GM12878 (cell line): ENCODE data around the gene BCAR3. TPM values are rescaled to one million over a fixed set of nuclear protein-coding genes. Genes with fewer than 3 reads are reported as not detected.

Experiments used
- ATAC-seq: fragments of 200-7000 bp; cut with Tn5 transposase; 3 replicates; pipeline ENCODE4 v1.9.1; 2020; ENCODE audit warnings: mild to moderate bottlenecking, moderate library complexity
- BruUV-seq: library from RNA; stranded (reverse); fragments of 400-500 nt; replicated peaks from 2 replicates; lab custom pipeline; 2021; lab: Mats Ljungman, UMichigan
- CTCF ChIA-PET: fragments of 300-600 bp; sonication (Branson Sonifier 250); formaldehyde crosslinking; extraction: SDS; loops from one replicate; lab custom pipeline; 2021; ENCODE audit warnings: inconsistent platforms; lab: Yijun Ruan, JAX
- POLR2A ChIA-PET: fragments of 350-600 bp; formaldehyde crosslinking; extraction: SDS; loops from one replicate; lab custom pipeline; 2021; ENCODE audit warnings: inconsistent platforms; lab: Charles Lee
- RAD21 ChIA-PET: fragments of 300-600 bp; sonication (Branson Sonifier 250); formaldehyde crosslinking; loops from one replicate; lab custom pipeline; 2023; ENCODE audit warnings: antibody characterized with exemption; ENCODE audit not compliant: unreplicated experiment; lab: Charles Lee
- SMC1A ChIA-PET: fragments of 300-600 bp; sonication (Branson Sonifier 250); formaldehyde crosslinking; loops from one replicate; lab custom pipeline; 2023; ENCODE audit not compliant: unreplicated experiment, uncharacterized antibody; lab: Charles Lee
- DNase-seq: peaks from one replicate; pipeline ENCODE4 v3.0.0-alpha.2; 2011; ENCODE audit warnings: low read depth, low spot score
- FAIRE-seq: peaks from 3 replicates; lab custom pipeline; 2011; peaks lifted over from hg19 to GRCh38; lab: Jason Lieb, UNC
- H2AFZ ChIP-seq: 2 replicates; pipeline ENCODE4 v1.6.0; 2011; ENCODE audit warnings: low read depth, low read length, control low read depth; ENCODE audit not compliant: control insufficient read depth
- H3K27ac ChIP-seq: 2 replicates; pipeline ENCODE4 v1.5.1; 2011; ENCODE audit warnings: control low read depth; ENCODE audit not compliant: control insufficient read depth, insufficient read depth
- H3K27me3 ChIP-seq, 2 experiments: replicated peaks in 1 of 2; 2 replicates each; pipeline versions ENCODE4 v1.6.0 to v1.6.1; 2011; ENCODE audit warnings: low read length in 1 of 2; ENCODE audit not compliant: control insufficient read depth in 2 of 2, insufficient read depth in 2 of 2
- H3K36me3 ChIP-seq, 2 experiments: 2 replicates each; pipeline ENCODE4 v1.5.1; 2011; ENCODE audit warnings: low read length in 1 of 2; ENCODE audit not compliant: control insufficient read depth in 2 of 2, insufficient read depth in 2 of 2
- H3K4me1 ChIP-seq: 2 replicates; pipeline ENCODE4 v1.6.1; 2011; ENCODE audit warnings: mild to moderate bottlenecking, low read length, moderate library complexity, mixed read lengths; ENCODE audit not compliant: control insufficient read depth, insufficient read depth
- H3K4me2 ChIP-seq: 2 replicates; pipeline ENCODE4 v1.6.0; 2011; ENCODE audit warnings: control low read depth; ENCODE audit not compliant: control insufficient read depth, insufficient read depth
- H3K4me3 ChIP-seq: fragments of 200-600 bp; sonication (generic); 2 replicates; pipeline ENCODE4 v1.5.1; 2016
- H3K79me2 ChIP-seq: 2 replicates; pipeline ENCODE4 v1.6.0; 2011; ENCODE audit warnings: low read length; ENCODE audit not compliant: control insufficient read depth, insufficient read depth
- H3K9ac ChIP-seq: 2 replicates; pipeline ENCODE4 v1.8.0; 2011; ENCODE audit warnings: low read length, control low read depth, mixed read lengths; ENCODE audit not compliant: control insufficient read depth, insufficient read depth
- H3K9me3 ChIP-seq: replicated peaks from 3 replicates; pipeline ENCODE4 v1.5.1; 2011; ENCODE audit warnings: mild to moderate bottlenecking, low read length; ENCODE audit not compliant: control insufficient read depth, insufficient read depth
- H4K20me1 ChIP-seq: 2 replicates; pipeline ENCODE4 v1.6.0; 2011; ENCODE audit not compliant: control insufficient read depth, insufficient read depth
- BACH1 ChIP-seq: fragments of 450-650 bp; IDR thresholded peaks from 2 replicates; pipeline ENCODE4 v1.6.1; 2017; ENCODE audit warnings: mild to moderate bottlenecking, borderline replicate concordance
- BHLHE40 ChIP-seq, 2 experiments: fragments of 450-650 bp in 1 of 2; IDR thresholded peaks; 2 replicates each; pipeline ENCODE4 v1.6.1; 2011 to 2017; ENCODE audit warnings: low read depth in 2 of 2, borderline replicate concordance in 1 of 2, improper control_type of control experiment in 1 of 2, low read length in 1 of 2, mild to moderate bottlenecking in 1 of 2
- CBX5 ChIP-seq: sonication (generic); IDR thresholded peaks from 2 replicates; pipeline ENCODE4 v1.6.1; 2016; ENCODE audit warnings: low read depth, moderate library complexity, mild to moderate bottlenecking, inconsistent platforms
- CHD4 ChIP-seq: fragments of 200-600 bp; sonication (generic); IDR thresholded peaks from 2 replicates; pipeline ENCODE4 v1.6.1; 2016; ENCODE audit warnings: mild to moderate bottlenecking
- JUNB ChIP-seq: IDR thresholded peaks from 2 replicates; pipeline ENCODE4 v1.6.1; 2016; ENCODE audit warnings: antibody characterized with exemption, mild to moderate bottlenecking
- SKIL ChIP-seq: fragments of 450-650 bp; IDR thresholded peaks from 2 replicates; pipeline ENCODE4 v1.6.1; 2017; ENCODE audit warnings: mild to moderate bottlenecking, low read depth, inconsistent platforms; ENCODE audit not compliant: poor library complexity, severe bottlenecking
- TAF1 ChIP-seq: IDR thresholded peaks from 2 replicates; pipeline ENCODE4 v1.6.1; 2011; ENCODE audit warnings: mild to moderate bottlenecking, low read depth, low read length, borderline replicate concordance
- TARDBP ChIP-seq: IDR thresholded peaks from 2 replicates; pipeline ENCODE4 v1.6.1; 2016; ENCODE audit warnings: borderline replicate concordance
- ZNF207 ChIP-seq: fragments of 450-650 bp; IDR thresholded peaks from 2 replicates; pipeline ENCODE4 v1.6.1; 2014; ENCODE audit warnings: antibody characterized with exemption, mild to moderate bottlenecking, borderline replicate concordance
- WGBS: methylation state at CpG from one replicate; pipeline ENCODE4 v1.1.6; 2016; ENCODE audit warnings: low lambda C conversion rate; ENCODE audit not compliant: insufficient replicate concordance, insufficient coverage; ENCODE audit errors: missing lambda C conversion rate; 5-methylcytosine and 5-hydroxymethylcytosine counted together
- in situ Hi-C: fragments of 300-500 bp; cut with MboI; formaldehyde crosslinking; loops from 9 replicates; pipeline ENCODE4 v1.14.3; 2018; ENCODE audit warnings: mixed read lengths
- intact Hi-C: fragments of 100-400 bp; cut with micrococcal nuclease; formaldehyde crosslinking; loops from one replicate; pipeline ENCODE4 v1.14.2; 2022; ENCODE audit not compliant: unreplicated experiment
- polyA plus RNA-seq, 11 experiments: library from polyadenylated mRNA; depleted of rRNA in 4 of 11; unstranded in 6 of 11; stranded (reverse) in 5 of 11; fragments of >200 nt; fragmentation: Nextera tagmentation in 4 of 11; fragmentation: Illumina TruSeq in 1 of 11; extraction: Ambion mirVana in 4 of 11; extraction: Trizol in 1 of 11; gene quantifications; 1 replicate in 1 of 11; 2 replicates in 10 of 11; pipeline versions ENCODE4 v1.2.1 to v1.2.3, GENCODE V29; 2011 to 2016; ENCODE audit warnings: inconsistent platforms in 2 of 11, missing spikeins in 2 of 11, low read depth in 1 of 11
- total RNA-seq, 4 experiments: library from RNA; depleted of rRNA in 3 of 4; stranded (reverse); fragments of >200 nt in 3 of 4; fragmentation: Illumina TruSeq in 1 of 4; extraction: Trizol in 1 of 4; gene quantifications; 2 replicates each; pipeline versions ENCODE4 v1.2.1 to v1.2.3, GENCODE V29; 2013 to 2021
- TF ChIP-seq, protein P1 (sequence below): fragments of 450-650 bp; IDR thresholded peaks from 2 replicates; pipeline ENCODE4 v1.6.1; 2016; ENCODE audit warnings: mild to moderate bottlenecking
- TF ChIP-seq, protein P2 (sequence below): IDR thresholded peaks from 2 replicates; pipeline ENCODE4 v1.6.1; 2012; ENCODE audit warnings: low read depth, low read length, improper control_type of control experiment

The BCAR3 gene
- total and polyA plus RNA-seq, 10 of the 15 experiments (the other 5 are each of a cell fraction or from before 2014, with no cell fraction given) = 1.3 to 6.6 (median 1.8) TPM

DNA sequence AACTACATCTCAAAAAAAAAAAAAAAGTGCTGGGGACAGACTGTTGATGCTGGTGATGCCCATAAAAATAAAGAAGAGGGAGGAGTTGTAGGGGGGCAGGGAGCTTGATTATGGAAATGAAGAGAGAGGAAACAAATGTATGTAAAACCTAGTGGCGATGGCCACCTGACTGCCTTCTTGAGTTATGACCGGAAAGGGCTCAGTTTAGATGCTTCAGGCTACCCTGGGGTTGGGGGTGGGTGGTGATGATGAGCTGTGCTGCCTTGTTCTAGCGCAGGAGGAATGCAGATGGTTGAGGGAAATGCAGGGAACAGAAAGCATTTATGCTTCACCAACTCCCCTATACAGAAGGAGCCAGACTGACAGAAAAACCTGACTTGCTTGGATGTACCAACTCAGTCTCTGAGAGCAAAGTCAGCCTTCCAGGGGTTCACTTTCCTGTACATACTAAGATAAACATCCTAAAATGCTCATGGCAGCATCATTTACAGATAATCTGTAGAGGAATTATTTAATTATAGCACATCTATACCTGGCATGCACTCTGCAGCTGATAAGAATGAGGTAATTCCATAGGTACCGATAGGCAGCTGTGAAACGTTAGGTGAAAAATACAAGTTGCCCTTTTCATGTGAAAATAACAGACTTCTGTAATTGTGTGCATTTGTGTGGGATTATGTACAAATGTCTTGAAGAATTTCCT, 8.0 kb upstream of the BCAR3 start:
- H3K79me2 ChIP-seq = no peaks in the 10 kb centered on the region
- no peak for FAIRE-seq
- TF ChIP-seq BHLHE40 (IDR thresholded peaks at IDR 0.05; ENCODE audit: borderline replicate concordance in 1 of 2, low read depth in 2 of 2, low read length in 1 of 2) = no peak
- TF ChIP-seq JUNB = no peak
- TF ChIP-seq TARDBP = no peak
- TF ChIP-seq, all 136 proteins: peak for 0
- POLR2A ChIA-PET = interaction anchor here (0.7 to 5.4 kb wide), 2 partner anchors 15 to 17 kb away, joined by 3 to 38 read pairs; no protein-coding TSS in a partner anchor
- H4K20me1 ChIP-seq = no peaks in the 10 kb centered on the region
- no peaks in the 10 kb centered on the region for H3K27me3 ChIP-seq
- in situ Hi-C loops (no loop called here), intact Hi-C loops (no loop called here)
- H3K36me3 ChIP-seq = no peaks in the 10 kb centered on the region
- BruUV-seq = no TSS peak
- DNase-seq (no peak), ATAC-seq (no peak)
- SMC1A ChIA-PET = interaction anchor here (0.6 to 7.1 kb wide), 9 partner anchors 16 to 124 kb away, joined by 3 to 104 read pairs (median 5); no protein-coding TSS in a partner anchor
- H3K4me3 ChIP-seq = no peak overlapping the region
- RAD21 ChIA-PET = interaction anchor here (6.6 kb wide), 1 partner anchor 16 kb away, joined by 69 read pairs; no protein-coding TSS in a partner anchor
- H3K9me3 ChIP-seq = no peaks in the 10 kb centered on the region
- CTCF ChIA-PET = interaction anchor here (3.9 kb wide), 1 partner anchor 14 kb away, joined by 19 read pairs; no protein-coding TSS in a partner anchor
- peaks cover 39% of the 10 kb centered on the region for H3K4me1 ChIP-seq
- no peak overlapping the region for H3K4me2 ChIP-seq
- no peak overlapping the region for H2AFZ ChIP-seq
- no peak overlapping the region for H3K9ac ChIP-seq
- no peak overlapping the region for H3K27ac ChIP-seq
- 44% methylated on average over 5 of the region's 5 CpGs for WGBS

DNA sequence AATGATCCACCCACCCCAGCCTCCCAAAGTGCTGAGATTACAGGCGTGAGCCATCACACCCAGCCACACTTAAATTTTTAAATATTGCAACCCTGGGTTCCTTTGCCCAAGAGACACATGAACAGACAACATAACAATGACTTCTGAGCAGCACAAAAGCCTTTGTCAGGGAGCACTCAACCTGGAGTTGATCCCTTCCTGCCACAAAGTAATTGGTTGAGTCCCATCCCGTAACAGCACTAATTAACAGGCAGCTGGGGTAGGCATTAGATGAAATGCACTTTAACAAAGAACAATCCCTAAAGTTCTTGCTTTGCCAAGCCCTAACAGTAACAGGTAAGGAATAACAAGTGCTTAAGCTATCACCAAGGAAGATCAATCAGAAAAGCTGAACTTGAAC, 5.9 kb upstream of the BCAR3 start:
- Histone ChIP-seq H4K20me1 (no peaks in the 10 kb centered on the region), H3K4me1 (peaks cover 20% of the 10 kb centered on the region), H3K4me2 (no peak overlapping the region), H3K27me3 (no peaks in the 10 kb centered on the region), H3K27ac (no peak overlapping the region), H3K4me3 (no peak overlapping the region), H3K9me3 (no peaks in the 10 kb centered on the region), H3K79me2 (no peaks in the 10 kb centered on the region), H3K9ac (no peak overlapping the region), H3K36me3 (no peaks in the 10 kb centered on the region), H2AFZ (no peak overlapping the region)
- DNase-seq = no peak
- 87% methylated on average over 2 of the region's 2 CpGs for WGBS
- in situ Hi-C loops = no loop called here
- SMC1A ChIA-PET = interaction anchor here (1.0 to 7.1 kb wide), 11 partner anchors 9 to 62 kb away, joined by 3 to 104 read pairs (median 7); no protein-coding TSS in a partner anchor
- RAD21 ChIA-PET = interaction anchor here (1.1 to 6.6 kb wide), 4 partner anchors 16 to 58 kb away, joined by 3 to 69 read pairs (median 6); no protein-coding TSS in a partner anchor
- intact Hi-C loops = no loop called here
- POLR2A ChIA-PET = interaction anchor here (0.6 to 1.4 kb wide), 2 partner anchors 15 to 127 kb away, joined by 3 to 5 read pairs; no protein-coding TSS in a partner anchor
- no peak for ATAC-seq
- BruUV-seq = no TSS peak
- FAIRE-seq = no peak
- CTCF ChIA-PET = interaction anchor here (0.7 to 3.9 kb wide), 8 partner anchors 9 to 57 kb away, joined by 3 to 19 read pairs (median 3); no protein-coding TSS in a partner anchor
- TF ChIP-seq CHD4 (no peak), TAF1 (no peak), BACH1 (no peak), ZNF207 (no peak), SKIL (no peak), CBX5 (no peak)
- TF ChIP-seq, protein P1, sequence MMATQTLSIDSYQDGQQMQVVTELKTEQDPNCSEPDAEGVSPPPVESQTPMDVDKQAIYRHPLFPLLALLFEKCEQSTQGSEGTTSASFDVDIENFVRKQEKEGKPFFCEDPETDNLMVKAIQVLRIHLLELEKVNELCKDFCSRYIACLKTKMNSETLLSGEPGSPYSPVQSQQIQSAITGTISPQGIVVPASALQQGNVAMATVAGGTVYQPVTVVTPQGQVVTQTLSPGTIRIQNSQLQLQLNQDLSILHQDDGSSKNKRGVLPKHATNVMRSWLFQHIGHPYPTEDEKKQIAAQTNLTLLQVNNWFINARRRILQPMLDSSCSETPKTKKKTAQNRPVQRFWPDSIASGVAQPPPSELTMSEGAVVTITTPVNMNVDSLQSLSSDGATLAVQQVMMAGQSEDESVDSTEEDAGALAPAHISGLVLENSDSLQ = no peak
- TF ChIP-seq, protein P2, sequence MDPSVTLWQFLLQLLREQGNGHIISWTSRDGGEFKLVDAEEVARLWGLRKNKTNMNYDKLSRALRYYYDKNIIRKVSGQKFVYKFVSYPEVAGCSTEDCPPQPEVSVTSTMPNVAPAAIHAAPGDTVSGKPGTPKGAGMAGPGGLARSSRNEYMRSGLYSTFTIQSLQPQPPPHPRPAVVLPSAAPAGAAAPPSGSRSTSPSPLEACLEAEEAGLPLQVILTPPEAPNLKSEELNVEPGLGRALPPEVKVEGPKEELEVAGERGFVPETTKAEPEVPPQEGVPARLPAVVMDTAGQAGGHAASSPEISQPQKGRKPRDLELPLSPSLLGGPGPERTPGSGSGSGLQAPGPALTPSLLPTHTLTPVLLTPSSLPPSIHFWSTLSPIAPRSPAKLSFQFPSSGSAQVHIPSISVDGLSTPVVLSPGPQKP = no peak
